ENCODE results near the gene KCTD19.

The KCTD19 gene

GRCh38 chr16:67312719-67313118 is 13.8 kb downstream of the KCTD19 start:
- DNase-seq: no peak

- DNase-seq: peak in 2 of 4 experiments; percentile 32 to 36
These were observed 14.7 kb downstream of the KCTD19 start for GRCh38 chr16:67311607-67312488.

- DNase-seq: no peak
These were observed 16.0 kb downstream of the KCTD19 start for GRCh38 chr16:67310561-67310960.

GRCh38 chr16:67305216-67306071 is 21.1 kb downstream of the KCTD19 start:
- no peak for DNase-seq

GRCh38 chr16:67304020-67304419 is 22.5 kb downstream of the KCTD19 start:
- DNase-seq: no peak

GRCh38 chr16:67302970-67303369 is 23.6 kb downstream of the KCTD19 start:
- no peak for DNase-seq

- DNase-seq: no peak
These were observed 24.5 kb downstream of the KCTD19 start for GRCh38 chr16:67302076-67302475.

GRCh38 chr16:67301080-67301782 is 25.3 kb downstream of the KCTD19 start:
- DNase-seq: no peak

GRCh38 chr16:67299269-67299668 is 27.3 kb downstream of the KCTD19 start:
- DNase-seq: no peak

- no peak for DNase-seq
These were observed 28.3 kb downstream of the KCTD19 start for GRCh38 chr16:67298277-67298676.

GRCh38 chr16:67296420-67296819 is 30.1 kb downstream of the KCTD19 start:
- DNase-seq: no peak

- DNase-seq: no peak
These were observed 31.6 kb downstream of the KCTD19 start for GRCh38 chr16:67294938-67295361.

GRCh38 chr16:67294171-67294757 is 32.3 kb downstream of the KCTD19 start:
- DNase-seq: no peak

- no peak for DNase-seq
These were observed 35.1 kb downstream of the KCTD19 start for GRCh38 chr16:67291461-67291860.

- no peak for DNase-seq
These were observed 38.6 kb downstream of the KCTD19 start for GRCh38 chr16:67287960-67288359.

GRCh38 chr16:67286441-67287235 is 39.9 kb downstream of the KCTD19 start:
- no peak for DNase-seq

- no peak for DNase-seq
These were observed 41.6 kb downstream of the KCTD19 start for GRCh38 chr16:67284699-67285646.

- no peak for DNase-seq
These were observed 42.5 kb downstream of the KCTD19 start for GRCh38 chr16:67283826-67284555.

- no peak for DNase-seq
These were observed 43.3 kb downstream of the KCTD19 start for GRCh38 chr16:67283039-67283825.

Measured in activated naive CD4-positive, alpha-beta T cell (primary cell).